RWPE1 (cell line): ENCODE data around the gene RNU5D-1.

Experiments used
- CTCF ChIA-PET: fragments of 350-600 bp; sonication (Branson Sonifier 250); formaldehyde crosslinking; extraction: SDS; loops from one replicate; lab custom pipeline; 2021; lab: Yijun Ruan, JAX
- POLR2A ChIA-PET: fragments of 400-600 bp; formaldehyde crosslinking; extraction: SDS; loops from one replicate; lab custom pipeline; 2020; ENCODE audit warnings: antibody characterized with exemption; ENCODE audit not compliant: low non-redundant PET; lab: Yijun Ruan, JAX
- DNase-seq: peaks from one replicate; pipeline ENCODE4 v3.0.0; 2012; ENCODE audit warnings: low spot score
- H3K27ac ChIP-seq: fragments of 450-650 bp; 2 replicates; pipeline ENCODE4 v1.5.1; 2017
- CTCF ChIP-seq: fragments of 450-650 bp; conservative IDR thresholded peaks from 2 replicates; pipeline ENCODE4 v1.5.1; 2017; ENCODE audit warnings: low read depth, mild to moderate bottlenecking

Gene RNU5D-1

GRCh38 chr1:44689447-44689765 is 41.6 kb downstream of the RNU5D-1 start:
- H3K27ac ChIP-seq: no peak overlapping the region
- DNase-seq: no peak
- ChIA-PET POLR2A (no interaction called here), CTCF (interaction anchor here (0.7 kb wide), 1 partner anchor 12 kb away, joined by 4 read pairs; no protein-coding TSS in a partner anchor)
- TF ChIP-seq CTCF: no peak

- ChIA-PET CTCF (interaction anchor here (0.7 kb wide), 1 partner anchor 12 kb away, joined by 4 read pairs; no protein-coding TSS in a partner anchor), POLR2A (no interaction called here)
- H3K27ac ChIP-seq: no peak overlapping the region
- TF ChIP-seq CTCF: no peak
- DNase-seq: no peak
These were observed 42.1 kb downstream of the RNU5D-1 start for GRCh38 chr1:44688760-44689446.

GRCh38 chr1:44685881-44686280 is 45.1 kb downstream of the RNU5D-1 start:
- POLR2A ChIA-PET: no interaction called here
- H3K27ac ChIP-seq: no peak overlapping the region
- DNase-seq: no peak
- TF ChIP-seq CTCF: no peak
- CTCF ChIA-PET: no interaction called here

GRCh38 chr1:44685218-44685617 is 45.8 kb downstream of the RNU5D-1 start:
- ChIA-PET POLR2A (no interaction called here), CTCF (no interaction called here)
- no peak for TF ChIP-seq CTCF
- DNase-seq: no peak
- H3K27ac ChIP-seq: no peak overlapping the region

GRCh38 chr1:44684525-44684924 is 46.4 kb downstream of the RNU5D-1 start:
- H3K27ac ChIP-seq: no peak overlapping the region
- ChIA-PET POLR2A (no interaction called here), CTCF (interaction anchor here (0.5 kb wide), 1 partner anchor 664 kb away, joined by 3 read pairs; no protein-coding TSS in a partner anchor)
- no peak for TF ChIP-seq CTCF
- DNase-seq: no peak

- ChIA-PET CTCF (no interaction called here), POLR2A (no interaction called here)
- no peak for TF ChIP-seq CTCF
- H3K27ac ChIP-seq: no peak overlapping the region
- no peak for DNase-seq
These were observed 48.1 kb downstream of the RNU5D-1 start for GRCh38 chr1:44682883-44683265.
